ENCODE measurements around the gene COL23A1. TPM values are rescaled to one million over a fixed set of nuclear protein-coding genes. Genes with fewer than 3 reads are reported as not detected.

The COL23A1 gene
- total and polyA plus RNA-seq, 8 donors, result 0.52 to 9.5 (median 7.5) TPM

DNA sequence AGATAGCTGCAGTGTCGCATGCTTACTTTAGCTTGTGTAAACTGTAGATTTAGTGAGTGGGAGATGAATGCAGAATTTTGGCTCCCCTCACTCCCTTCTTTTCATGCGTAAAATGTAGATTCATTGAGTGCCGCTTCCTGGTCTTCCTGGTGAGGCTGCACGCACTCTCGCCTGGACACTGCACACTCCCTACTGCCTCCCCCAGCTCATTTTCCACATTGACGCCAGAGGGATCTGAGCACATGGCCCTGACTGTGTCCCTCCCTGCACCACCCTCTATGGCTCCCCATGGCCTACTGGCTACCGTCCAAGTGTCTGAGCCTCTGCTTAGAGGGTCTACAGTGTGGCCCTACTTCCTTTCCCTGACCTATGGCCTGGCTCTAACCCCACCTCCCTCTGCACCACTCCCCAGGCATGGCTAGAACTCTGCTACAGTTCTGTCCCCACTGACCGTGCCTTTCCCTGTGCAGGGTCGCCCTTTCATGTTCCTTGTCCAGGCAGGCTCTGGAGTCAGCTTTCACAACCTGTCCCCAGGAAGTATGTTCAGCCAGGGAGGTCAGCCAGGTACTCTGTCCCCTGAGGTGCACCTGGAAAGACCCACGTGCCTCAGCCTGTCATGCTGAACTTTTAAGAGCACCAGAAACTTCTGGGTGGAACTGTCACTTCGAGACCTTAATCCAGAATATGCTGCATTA lies 160.6 kb downstream of the COL23A1 start:
- no peak overlapping the region for H3K27ac ChIP-seq
- H3K9me3 ChIP-seq, result no peaks in the 10 kb centered on the region
- H3K4me3 ChIP-seq, result no peak overlapping the region
- no peaks in the 10 kb centered on the region for H3K27me3 ChIP-seq
- H3K4me1 ChIP-seq, result peaks cover 0 to 7% of the 10 kb centered on the region in 2 donors
- ATAC-seq (no peak), DNase-seq (peak in 1 of 4 donors; percentile 59)
- intact Hi-C loops (cut with DNase I), result no loop called here
- TF ChIP-seq, protein P1, sequence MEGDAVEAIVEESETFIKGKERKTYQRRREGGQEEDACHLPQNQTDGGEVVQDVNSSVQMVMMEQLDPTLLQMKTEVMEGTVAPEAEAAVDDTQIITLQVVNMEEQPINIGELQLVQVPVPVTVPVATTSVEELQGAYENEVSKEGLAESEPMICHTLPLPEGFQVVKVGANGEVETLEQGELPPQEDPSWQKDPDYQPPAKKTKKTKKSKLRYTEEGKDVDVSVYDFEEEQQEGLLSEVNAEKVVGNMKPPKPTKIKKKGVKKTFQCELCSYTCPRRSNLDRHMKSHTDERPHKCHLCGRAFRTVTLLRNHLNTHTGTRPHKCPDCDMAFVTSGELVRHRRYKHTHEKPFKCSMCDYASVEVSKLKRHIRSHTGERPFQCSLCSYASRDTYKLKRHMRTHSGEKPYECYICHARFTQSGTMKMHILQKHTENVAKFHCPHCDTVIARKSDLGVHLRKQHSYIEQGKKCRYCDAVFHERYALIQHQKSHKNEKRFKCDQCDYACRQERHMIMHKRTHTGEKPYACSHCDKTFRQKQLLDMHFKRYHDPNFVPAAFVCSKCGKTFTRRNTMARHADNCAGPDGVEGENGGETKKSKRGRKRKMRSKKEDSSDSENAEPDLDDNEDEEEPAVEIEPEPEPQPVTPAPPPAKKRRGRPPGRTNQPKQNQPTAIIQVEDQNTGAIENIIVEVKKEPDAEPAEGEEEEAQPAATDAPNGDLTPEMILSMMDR (IDR thresholded peaks at IDR 0.05), result no peak
- H3K36me3 ChIP-seq, result no peaks in the 10 kb centered on the region

DNA sequence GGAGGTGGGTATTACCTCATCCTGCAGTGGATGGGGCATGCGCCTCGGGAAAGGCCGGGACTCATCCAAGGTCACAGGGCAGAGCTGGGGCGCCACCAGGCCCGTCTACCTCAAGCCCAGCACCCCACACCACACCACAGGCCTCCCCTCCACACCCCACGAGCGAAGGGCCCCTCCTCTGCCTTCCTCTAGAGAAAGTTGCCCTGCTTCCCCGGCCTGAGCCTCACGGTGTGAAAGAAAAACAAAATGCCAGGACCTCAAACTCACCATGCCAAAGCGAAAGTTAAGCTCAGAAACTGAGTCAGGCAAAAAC lies 161.1 kb downstream of the COL23A1 start:
- intact Hi-C loops (cut with DNase I), result no loop called here
- Histone ChIP-seq H3K9me3 (no peaks in the 10 kb centered on the region), H3K27ac (no peak overlapping the region), H3K36me3 (no peaks in the 10 kb centered on the region), H3K27me3 (no peaks in the 10 kb centered on the region), H3K4me3 (no peak overlapping the region), H3K4me1 (peaks cover 0 to 7% of the 10 kb centered on the region in 2 donors)
- DNase-seq, result no peak
- TF ChIP-seq, protein P1 (IDR thresholded peaks at IDR 0.05), result no peak
- ATAC-seq, result no peak

DNA sequence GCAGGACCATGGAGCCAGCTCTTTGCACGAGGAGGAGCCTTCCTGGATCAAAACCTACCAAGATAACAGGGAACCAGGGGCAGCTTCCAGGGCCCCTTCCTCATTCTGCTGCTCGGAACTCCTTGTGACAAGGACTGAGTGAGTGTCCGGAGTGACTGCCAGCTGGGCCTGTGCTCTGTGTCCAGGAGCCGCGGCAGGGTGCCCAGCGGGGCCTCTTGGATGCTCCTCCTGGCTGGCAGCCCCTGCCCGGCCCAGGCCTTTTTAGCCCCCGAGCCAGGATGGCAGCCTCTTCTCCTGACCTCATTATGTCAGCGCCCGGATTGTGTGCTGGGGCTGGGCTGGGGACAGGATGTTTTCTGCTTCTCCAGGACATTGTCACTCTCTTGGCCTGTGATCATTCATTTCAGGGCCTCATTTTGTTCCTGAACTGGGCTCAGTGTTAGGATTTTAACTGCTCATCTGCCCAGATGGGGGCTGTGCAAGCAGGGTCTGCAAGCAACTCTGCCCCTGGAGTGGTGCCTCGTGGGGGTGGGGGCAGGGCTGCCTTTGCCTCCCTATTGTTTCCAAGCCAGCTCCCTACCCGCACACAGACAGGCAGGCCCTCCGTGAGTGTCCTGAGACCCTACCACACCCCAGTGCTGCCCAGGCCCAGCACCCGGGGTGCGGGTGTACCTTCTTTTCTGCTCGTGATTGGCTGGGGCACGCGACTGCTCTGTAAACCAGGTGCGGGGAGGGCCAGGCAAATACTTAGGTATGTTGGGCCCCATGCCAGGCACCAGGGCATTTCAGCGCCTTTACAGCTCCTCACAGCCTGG lies 161.6 kb downstream of the COL23A1 start:
- H3K27me3 ChIP-seq, result no peaks in the 10 kb centered on the region
- DNase-seq (peak in 1 of 4 donors; percentile 51), ATAC-seq (peak; percentile 33)
- peaks cover 0 to 7% of the 10 kb centered on the region in 2 donors for H3K4me1 ChIP-seq
- H3K36me3 ChIP-seq, result no peaks in the 10 kb centered on the region
- intact Hi-C loops (cut with DNase I), result no loop called here
- no peaks in the 10 kb centered on the region for H3K9me3 ChIP-seq
- H3K27ac ChIP-seq, result no peak overlapping the region
- H3K4me3 ChIP-seq, result no peak overlapping the region
- TF ChIP-seq, protein P1 (IDR thresholded peaks at IDR 0.05), result no peak

DNA sequence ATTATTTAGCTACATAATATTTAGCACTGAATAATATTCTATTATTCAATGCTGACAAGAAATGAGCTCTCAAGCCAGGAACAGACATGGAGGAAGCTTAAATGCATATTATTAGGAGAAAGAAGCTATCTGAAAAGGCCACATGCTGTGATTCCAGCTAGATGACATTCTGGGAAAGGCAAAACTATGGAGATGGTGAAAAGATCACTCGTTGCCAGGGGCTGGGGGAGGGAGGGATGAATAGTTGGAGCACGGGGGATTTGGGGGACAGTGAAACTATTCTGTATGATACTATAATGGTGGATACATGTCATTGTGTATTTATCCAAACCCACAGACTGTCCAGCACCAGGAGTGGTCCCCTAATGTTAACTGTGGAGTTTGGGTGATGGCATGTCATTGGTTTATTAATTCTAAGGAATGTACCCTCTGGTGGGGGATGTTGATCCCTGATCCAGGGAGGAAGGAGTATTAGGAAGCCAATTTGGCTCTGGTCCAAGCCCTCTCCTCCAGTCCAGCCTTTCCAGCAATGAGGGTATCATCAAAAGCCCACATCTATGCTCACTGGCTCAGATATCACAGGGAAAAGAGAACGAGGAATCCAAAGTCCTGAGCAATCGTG lies 162.5 kb downstream of the COL23A1 start:
- H3K4me1 ChIP-seq, result peaks cover 0 to 7% of the 10 kb centered on the region in 2 donors
- no peak overlapping the region for H3K27ac ChIP-seq
- DNase-seq (no peak), ATAC-seq (no peak)
- H3K27me3 ChIP-seq, result no peaks in the 10 kb centered on the region
- no peak overlapping the region for H3K4me3 ChIP-seq
- intact Hi-C loops (cut with DNase I), result no loop called here
- no peaks in the 10 kb centered on the region for H3K9me3 ChIP-seq
- H3K36me3 ChIP-seq, result no peaks in the 10 kb centered on the region
- TF ChIP-seq, protein P1 (IDR thresholded peaks at IDR 0.05), result no peak
